LNCaP clone FGC (cell line): ENCODE measurements around the gene ATP5ME.

ENCODE experiments used
- DNase-seq: peaks from one replicate; pipeline ENCODE4 v3.0.0-alpha.2; 2011; ENCODE audit warnings: low read depth
- H3K4me3 ChIP-seq: 2 replicates; pipeline ENCODE4 v1.5.1; 2011; ENCODE audit warnings: mild to moderate bottlenecking, low read depth, low read length, control low read depth
- CTCF ChIP-seq: IDR thresholded peaks from 2 replicates; pipeline ENCODE4 v1.5.1; 2012; ENCODE audit warnings: mild to moderate bottlenecking; ENCODE audit not compliant: control insufficient read depth, insufficient read depth; ENCODE audit errors: extremely low read depth

ATP5ME gene

GRCh38 chr4:651884-652642, 22.0 kb downstream of the ATP5ME start:
- TF ChIP-seq CTCF: no peak
- H3K4me3 ChIP-seq: no peak overlapping the region

DNA sequence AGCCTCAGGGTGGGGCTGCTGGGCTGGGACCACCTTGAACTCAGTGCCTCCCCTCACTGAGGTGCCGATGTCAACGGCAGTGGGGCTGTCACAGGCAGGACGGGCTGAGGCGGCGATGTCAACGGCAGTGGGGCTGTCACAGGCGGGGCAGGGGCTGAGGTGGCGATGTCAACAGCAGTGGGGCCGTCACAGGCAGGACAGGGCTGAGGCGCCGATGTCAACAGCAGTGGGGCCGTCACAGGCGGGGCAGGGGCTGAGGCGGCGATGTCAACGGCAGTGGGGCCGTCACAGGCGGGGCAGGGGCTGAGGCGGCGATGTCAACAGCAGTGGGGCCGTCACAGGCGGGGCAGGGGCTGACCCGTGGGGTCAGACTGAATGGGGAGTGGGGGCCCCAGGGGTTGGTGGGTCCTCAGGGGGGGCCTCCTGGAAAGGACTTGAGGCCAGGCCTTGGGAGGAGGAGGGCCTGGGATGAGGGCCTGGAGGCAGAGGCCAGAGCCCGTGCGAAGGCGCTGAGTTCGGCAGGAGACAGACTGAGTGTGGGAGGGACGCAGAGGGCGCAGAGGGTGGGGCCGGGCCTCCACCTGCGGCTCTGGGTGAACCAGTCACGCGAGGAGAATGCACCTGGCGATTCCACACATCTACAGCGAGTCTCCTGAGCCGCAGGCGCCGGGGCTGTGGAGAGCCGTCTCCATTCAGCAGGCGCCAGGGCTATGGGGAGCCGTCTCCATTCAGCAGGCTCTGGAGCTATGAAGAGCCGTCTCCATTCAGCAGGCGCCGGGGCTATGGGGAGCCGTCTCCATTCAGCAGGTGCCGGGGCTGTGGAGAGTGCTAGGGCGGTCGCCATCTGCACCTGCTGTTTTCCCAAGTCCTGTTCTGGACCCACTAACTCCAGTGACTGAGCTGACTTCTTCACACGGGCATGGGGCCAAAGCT, 22.9 kb downstream of the ATP5ME start:
- TF ChIP-seq CTCF: no peak
- no peak for DNase-seq

More at GRCh38 chr4:651884-652642, 22.0 kb downstream of the ATP5ME start:
- DNase-seq: no peak

DNA sequence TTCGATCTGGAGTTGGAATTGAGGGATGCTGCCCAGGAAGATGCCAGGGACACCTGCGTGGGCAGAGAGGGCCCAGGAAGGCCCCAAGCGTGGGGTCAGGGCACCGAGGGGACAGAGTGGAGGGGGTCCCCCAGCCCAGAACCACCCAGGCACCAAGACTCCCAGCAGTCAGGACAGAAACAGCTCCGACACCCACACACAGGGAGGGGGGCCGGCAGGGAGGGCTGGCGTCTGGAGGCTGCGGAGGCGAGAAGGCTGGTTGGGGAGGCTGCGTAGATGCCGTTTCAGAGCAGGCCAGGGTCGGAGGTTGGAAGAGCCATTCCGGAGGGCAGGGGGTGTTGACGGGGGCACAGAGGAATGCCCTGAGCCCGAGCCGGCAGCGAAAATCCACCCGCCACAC, 23.6 kb downstream of the ATP5ME start:
- TF ChIP-seq CTCF: no peak
- no peak overlapping the region for H3K4me3 ChIP-seq
- no peak for DNase-seq

More for the DNA sequence above, 22.9 kb downstream of the ATP5ME start:
- H3K4me3 ChIP-seq: no peak overlapping the region

- no peak for TF ChIP-seq CTCF
- no peak for DNase-seq
Measured at GRCh38 chr4:649751-650310, 24.2 kb downstream of the ATP5ME start.

DNA sequence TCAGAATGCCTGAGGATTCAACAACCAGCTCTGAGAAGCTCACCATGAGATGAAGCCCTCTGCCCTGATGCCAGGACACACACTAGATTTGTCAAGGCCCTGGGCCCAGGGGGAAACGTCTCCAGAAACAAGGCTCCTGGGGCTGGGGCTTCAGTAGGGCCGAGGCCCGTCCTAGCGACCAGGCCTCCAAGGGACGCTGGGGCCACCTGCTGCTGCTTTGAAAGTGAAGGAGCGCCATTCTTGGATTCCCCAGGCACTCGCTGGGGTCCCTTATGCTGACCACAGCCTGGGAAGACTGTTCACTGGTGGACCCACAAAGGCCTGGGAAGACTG, 24.8 kb downstream of the ATP5ME start:
- no peak for DNase-seq
- H3K4me3 ChIP-seq: no peak overlapping the region
- no peak for TF ChIP-seq CTCF

More at GRCh38 chr4:649751-650310, 24.2 kb downstream of the ATP5ME start:
- no peak overlapping the region for H3K4me3 ChIP-seq

GRCh38 chr4:648579-649292, 25.3 kb downstream of the ATP5ME start:
- H3K4me3 ChIP-seq: no peak overlapping the region
- DNase-seq: no peak
- TF ChIP-seq CTCF: no peak
